ENCODE measurements around the gene PCIF1.
A peak's percentile ranks its signal among the peaks of the same experiment; 100 is the strongest.

Gene PCIF1

DNA sequence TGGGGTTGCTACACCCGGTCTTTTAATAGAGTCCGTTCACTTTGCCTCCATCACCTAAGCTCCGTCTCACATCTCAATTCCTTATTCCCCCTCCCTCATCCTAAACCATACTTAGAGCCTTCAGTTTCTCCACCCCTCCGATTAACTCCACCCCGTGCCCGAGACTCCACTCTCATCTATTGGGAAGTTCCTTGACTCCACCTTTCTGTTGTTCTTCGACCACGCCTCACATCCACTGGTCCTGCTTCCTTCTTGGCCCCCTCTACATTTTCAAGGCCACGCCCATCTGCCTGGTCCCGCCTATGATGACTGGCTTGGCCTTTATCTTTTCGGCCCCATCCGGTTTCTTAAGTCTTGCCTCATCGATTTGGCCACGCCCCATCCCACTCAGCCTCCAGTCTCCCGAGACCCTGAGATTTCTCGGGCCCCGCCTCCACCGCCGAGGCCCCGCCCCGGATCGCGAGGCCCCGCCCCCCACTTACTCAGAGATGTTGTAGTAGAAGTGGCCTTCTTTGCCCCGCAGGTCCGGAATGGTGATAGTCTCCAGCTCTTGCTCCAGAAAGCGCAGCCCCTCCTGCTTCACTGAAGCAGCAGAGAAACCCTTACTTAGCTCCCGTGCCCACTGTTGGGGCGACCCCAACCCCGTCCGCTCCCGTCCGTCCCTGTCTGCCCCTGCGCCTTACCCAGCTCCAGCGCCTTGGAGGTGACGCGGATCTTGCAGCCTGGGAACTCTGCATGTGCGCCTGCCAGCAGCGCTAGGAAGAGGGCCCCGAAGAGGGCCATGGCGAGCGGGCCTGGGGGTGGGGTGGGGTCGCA, 23.6 kb upstream of the PCIF1 start (continued):
- TF ChIP-seq ZNF610 (tag by site-specific recombination; IDR thresholded peaks at IDR 0.05; ENCODE audit: borderline replicate concordance) (no peak), ZNF202 (tag by site-specific recombination; IDR thresholded peaks at IDR 0.05; ENCODE audit: borderline replicate concordance) (no peak), ZNF560 (tag by site-specific recombination; IDR thresholded peaks at IDR 0.05; ENCODE audit: borderline replicate concordance) (no peak), ZFHX2 (tag by site-specific recombination; conservative IDR thresholded peaks at IDR 0.05) (no peak), SP2 (tag by site-specific recombination; IDR thresholded peaks at IDR 0.05) (peak; percentile 89), TRIM28 (IDR thresholded peaks at IDR 0.05; ENCODE audit: borderline replicate concordance, low read length) (no peak), ZNF292 (tag by site-specific recombination; IDR thresholded peaks at IDR 0.05; ENCODE audit: borderline replicate concordance, low read depth) (no peak), ZBTB7A (tag by site-specific recombination; IDR thresholded peaks at IDR 0.05; ENCODE audit: low read depth) (no peak), ZSCAN23 (tag by site-specific recombination; IDR thresholded peaks at IDR 0.05) (no peak), ZNF416 (tag by site-specific recombination; IDR thresholded peaks at IDR 0.05) (no peak), ZFP69B (tag by site-specific recombination; IDR thresholded peaks at IDR 0.05) (no peak), ZNF521 (tag by site-specific recombination; IDR thresholded peaks at IDR 0.05) (no peak), ZNF549 (tag by site-specific recombination; IDR thresholded peaks at IDR 0.05) (no peak), ZNF146 (tag by site-specific recombination; IDR thresholded peaks at IDR 0.05) (no peak), ZNF211 (tag by site-specific recombination; IDR thresholded peaks at IDR 0.05; ENCODE audit: low read depth) (no peak), ZNF112 (tag by site-specific recombination; IDR thresholded peaks at IDR 0.05) (no peak), ZBTB17 (tag by site-specific recombination; IDR thresholded peaks at IDR 0.05) (peak; percentile 89), ZNF23 (tag by site-specific recombination; IDR thresholded peaks at IDR 0.05; ENCODE audit: borderline replicate concordance) (no peak), ZNF16 (tag by site-specific recombination; IDR thresholded peaks at IDR 0.05; ENCODE audit: low read depth) (no peak), ZNF529 (tag by site-specific recombination; IDR thresholded peaks at IDR 0.05; ENCODE audit: insufficient replicate concordance) (no peak), ZNF623 (tag by site-specific recombination; IDR thresholded peaks at IDR 0.05) (no peak), ZNF175 (tag by site-specific recombination; IDR thresholded peaks at IDR 0.05) (no peak), ZFP41 (tag by site-specific recombination; IDR thresholded peaks at IDR 0.05; ENCODE audit: borderline replicate concordance) (no peak)
- TF ChIP-seq, protein P1, sequence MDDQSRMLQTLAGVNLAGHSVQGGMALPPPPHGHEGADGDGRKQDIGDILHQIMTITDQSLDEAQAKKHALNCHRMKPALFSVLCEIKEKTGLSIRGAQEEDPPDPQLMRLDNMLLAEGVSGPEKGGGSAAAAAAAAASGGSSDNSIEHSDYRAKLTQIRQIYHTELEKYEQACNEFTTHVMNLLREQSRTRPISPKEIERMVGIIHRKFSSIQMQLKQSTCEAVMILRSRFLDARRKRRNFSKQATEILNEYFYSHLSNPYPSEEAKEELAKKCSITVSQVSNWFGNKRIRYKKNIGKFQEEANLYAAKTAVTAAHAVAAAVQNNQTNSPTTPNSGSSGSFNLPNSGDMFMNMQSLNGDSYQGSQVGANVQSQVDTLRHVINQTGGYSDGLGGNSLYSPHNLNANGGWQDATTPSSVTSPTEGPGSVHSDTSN (CRISPR knock-in tag; IDR thresholded peaks at IDR 0.05): no peak
- TF ChIP-seq, protein P2, sequence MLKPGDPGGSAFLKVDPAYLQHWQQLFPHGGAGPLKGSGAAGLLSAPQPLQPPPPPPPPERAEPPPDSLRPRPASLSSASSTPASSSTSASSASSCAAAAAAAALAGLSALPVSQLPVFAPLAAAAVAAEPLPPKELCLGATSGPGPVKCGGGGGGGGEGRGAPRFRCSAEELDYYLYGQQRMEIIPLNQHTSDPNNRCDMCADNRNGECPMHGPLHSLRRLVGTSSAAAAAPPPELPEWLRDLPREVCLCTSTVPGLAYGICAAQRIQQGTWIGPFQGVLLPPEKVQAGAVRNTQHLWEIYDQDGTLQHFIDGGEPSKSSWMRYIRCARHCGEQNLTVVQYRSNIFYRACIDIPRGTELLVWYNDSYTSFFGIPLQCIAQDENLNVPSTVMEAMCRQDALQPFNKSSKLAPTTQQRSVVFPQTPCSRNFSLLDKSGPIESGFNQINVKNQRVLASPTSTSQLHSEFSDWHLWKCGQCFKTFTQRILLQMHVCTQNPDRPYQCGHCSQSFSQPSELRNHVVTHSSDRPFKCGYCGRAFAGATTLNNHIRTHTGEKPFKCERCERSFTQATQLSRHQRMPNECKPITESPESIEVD (tag by site-specific recombination; IDR thresholded peaks at IDR 0.05): no peak
- TF ChIP-seq, protein P3, sequence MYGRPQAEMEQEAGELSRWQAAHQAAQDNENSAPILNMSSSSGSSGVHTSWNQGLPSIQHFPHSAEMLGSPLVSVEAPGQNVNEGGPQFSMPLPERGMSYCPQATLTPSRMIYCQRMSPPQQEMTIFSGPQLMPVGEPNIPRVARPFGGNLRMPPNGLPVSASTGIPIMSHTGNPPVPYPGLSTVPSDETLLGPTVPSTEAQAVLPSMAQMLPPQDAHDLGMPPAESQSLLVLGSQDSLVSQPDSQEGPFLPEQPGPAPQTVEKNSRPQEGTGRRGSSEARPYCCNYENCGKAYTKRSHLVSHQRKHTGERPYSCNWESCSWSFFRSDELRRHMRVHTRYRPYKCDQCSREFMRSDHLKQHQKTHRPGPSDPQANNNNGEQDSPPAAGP (tag by site-specific recombination; IDR thresholded peaks at IDR 0.05): no peak
- TF ChIP-seq, protein P4, sequence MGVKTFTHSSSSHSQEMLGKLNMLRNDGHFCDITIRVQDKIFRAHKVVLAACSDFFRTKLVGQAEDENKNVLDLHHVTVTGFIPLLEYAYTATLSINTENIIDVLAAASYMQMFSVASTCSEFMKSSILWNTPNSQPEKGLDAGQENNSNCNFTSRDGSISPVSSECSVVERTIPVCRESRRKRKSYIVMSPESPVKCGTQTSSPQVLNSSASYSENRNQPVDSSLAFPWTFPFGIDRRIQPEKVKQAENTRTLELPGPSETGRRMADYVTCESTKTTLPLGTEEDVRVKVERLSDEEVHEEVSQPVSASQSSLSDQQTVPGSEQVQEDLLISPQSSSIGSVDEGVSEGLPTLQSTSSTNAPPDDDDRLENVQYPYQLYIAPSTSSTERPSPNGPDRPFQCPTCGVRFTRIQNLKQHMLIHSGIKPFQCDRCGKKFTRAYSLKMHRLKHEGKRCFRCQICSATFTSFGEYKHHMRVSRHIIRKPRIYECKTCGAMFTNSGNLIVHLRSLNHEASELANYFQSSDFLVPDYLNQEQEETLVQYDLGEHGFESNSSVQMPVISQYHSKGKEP (tag by site-specific recombination; IDR thresholded peaks at IDR 0.05): no peak
- TF ChIP-seq, protein P5, sequence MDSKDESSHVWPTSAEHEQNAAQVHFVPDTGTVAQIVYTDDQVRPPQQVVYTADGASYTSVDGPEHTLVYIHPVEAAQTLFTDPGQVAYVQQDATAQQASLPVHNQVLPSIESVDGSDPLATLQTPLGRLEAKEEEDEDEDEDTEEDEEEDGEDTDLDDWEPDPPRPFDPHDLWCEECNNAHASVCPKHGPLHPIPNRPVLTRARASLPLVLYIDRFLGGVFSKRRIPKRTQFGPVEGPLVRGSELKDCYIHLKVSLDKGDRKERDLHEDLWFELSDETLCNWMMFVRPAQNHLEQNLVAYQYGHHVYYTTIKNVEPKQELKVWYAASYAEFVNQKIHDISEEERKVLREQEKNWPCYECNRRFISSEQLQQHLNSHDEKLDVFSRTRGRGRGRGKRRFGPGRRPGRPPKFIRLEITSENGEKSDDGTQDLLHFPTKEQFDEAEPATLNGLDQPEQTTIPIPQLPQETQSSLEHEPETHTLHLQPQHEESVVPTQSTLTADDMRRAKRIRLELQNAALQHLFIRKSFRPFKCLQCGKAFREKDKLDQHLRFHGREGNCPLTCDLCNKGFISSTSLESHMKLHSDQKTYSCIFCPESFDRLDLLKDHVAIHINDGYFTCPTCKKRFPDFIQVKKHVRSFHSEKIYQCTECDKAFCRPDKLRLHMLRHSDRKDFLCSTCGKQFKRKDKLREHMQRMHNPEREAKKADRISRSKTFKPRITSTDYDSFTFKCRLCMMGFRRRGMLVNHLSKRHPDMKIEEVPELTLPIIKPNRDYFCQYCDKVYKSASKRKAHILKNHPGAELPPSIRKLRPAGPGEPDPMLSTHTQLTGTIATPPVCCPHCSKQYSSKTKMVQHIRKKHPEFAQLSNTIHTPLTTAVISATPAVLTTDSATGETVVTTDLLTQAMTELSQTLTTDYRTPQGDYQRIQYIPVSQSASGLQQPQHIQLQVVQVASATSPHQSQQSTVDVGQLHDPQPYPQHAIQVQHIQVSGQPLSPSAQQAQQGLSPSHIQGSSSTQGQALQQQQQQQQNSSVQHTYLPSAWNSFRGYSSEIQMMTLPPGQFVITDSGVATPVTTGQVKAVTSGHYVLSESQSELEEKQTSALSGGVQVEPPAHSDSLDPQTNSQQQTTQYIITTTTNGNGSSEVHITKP (tag by site-specific recombination; IDR thresholded peaks at IDR 0.05): peak; percentile 93
- TF ChIP-seq, protein P6, sequence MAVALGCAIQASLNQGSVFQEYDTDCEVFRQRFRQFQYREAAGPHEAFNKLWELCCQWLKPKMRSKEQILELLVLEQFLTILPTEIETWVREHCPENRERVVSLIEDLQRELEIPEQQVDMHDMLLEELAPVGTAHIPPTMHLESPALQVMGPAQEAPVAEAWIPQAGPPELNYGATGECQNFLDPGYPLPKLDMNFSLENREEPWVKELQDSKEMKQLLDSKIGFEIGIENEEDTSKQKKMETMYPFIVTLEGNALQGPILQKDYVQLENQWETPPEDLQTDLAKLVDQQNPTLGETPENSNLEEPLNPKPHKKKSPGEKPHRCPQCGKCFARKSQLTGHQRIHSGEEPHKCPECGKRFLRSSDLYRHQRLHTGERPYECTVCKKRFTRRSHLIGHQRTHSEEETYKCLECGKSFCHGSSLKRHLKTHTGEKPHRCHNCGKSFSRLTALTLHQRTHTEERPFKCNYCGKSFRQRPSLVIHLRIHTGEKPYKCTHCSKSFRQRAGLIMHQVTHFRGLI (tag by site-specific recombination; IDR thresholded peaks at IDR 0.05): no peak

All from HEK293 (cell line).